HG03439 (cell line): ENCODE measurements around the gene DLG2.
A peak's percentile ranks its signal among the peaks of the same experiment; 100 is the strongest.

Experiments
- ATAC-seq: cut with Tn5 transposase; IDR thresholded peaks from one replicate; pipeline ENCODE4 v1.9.1; 2021; ENCODE audit warnings: mild to moderate bottlenecking, moderate library complexity; ENCODE audit not compliant: unreplicated experiment

DLG2 gene

GRCh38 chr11:83645561-83645960, 1981.6 kb downstream of the DLG2 start:
- ATAC-seq: no peak

- ATAC-seq: no peak
These were observed 1984.0 kb downstream of the DLG2 start for GRCh38 chr11:83643115-83643514.

- no peak for ATAC-seq
These were observed 1984.6 kb downstream of the DLG2 start for GRCh38 chr11:83642500-83642899.

GRCh38 chr11:83641511-83641910, 1985.6 kb downstream of the DLG2 start:
- ATAC-seq: no peak

- no peak for ATAC-seq
These were observed 1987.0 kb downstream of the DLG2 start for GRCh38 chr11:83639995-83640758.

GRCh38 chr11:83635166-83635565, 1992.0 kb downstream of the DLG2 start:
- ATAC-seq: no peak

- ATAC-seq: no peak
These were observed 1996.9 kb downstream of the DLG2 start for GRCh38 chr11:83630211-83630610.

- ATAC-seq: no peak
These were observed 1997.4 kb downstream of the DLG2 start for GRCh38 chr11:83629775-83630174.

- ATAC-seq: no peak
These were observed 1998.4 kb downstream of the DLG2 start for GRCh38 chr11:83628622-83629355.

- no peak for ATAC-seq
These were observed 2001.8 kb downstream of the DLG2 start for GRCh38 chr11:83625336-83625735.

GRCh38 chr11:83617671-83618070, 2009.5 kb downstream of the DLG2 start:
- no peak for ATAC-seq

- peak; percentile 33 for ATAC-seq
These were observed 2013.4 kb downstream of the DLG2 start for GRCh38 chr11:83613767-83614121.

GRCh38 chr11:83612891-83613766, 2014.0 kb downstream of the DLG2 start:
- peak; percentile 98 for ATAC-seq

GRCh38 chr11:83611600-83611999, 2015.5 kb downstream of the DLG2 start:
- no peak for ATAC-seq

- ATAC-seq: no peak
These were observed 2016.1 kb downstream of the DLG2 start for GRCh38 chr11:83611031-83611430.

GRCh38 chr11:83609191-83609590, 2018.0 kb downstream of the DLG2 start:
- no peak for ATAC-seq

GRCh38 chr11:83608571-83608970, 2018.6 kb downstream of the DLG2 start:
- ATAC-seq: no peak

GRCh38 chr11:83601914-83602527, 2025.1 kb downstream of the DLG2 start:
- no peak for ATAC-seq

- ATAC-seq: no peak
These were observed 2025.8 kb downstream of the DLG2 start for GRCh38 chr11:83601201-83601913.

- no peak for ATAC-seq
These were observed 2026.5 kb downstream of the DLG2 start for GRCh38 chr11:83600661-83601060.
